ENCODE measurements around the gene FBXL7. TPM values are rescaled to one million over a fixed set of nuclear protein-coding genes. Genes with fewer than 3 reads are reported as not detected.

FBXL7 gene
- total and polyA plus RNA-seq, 9 of the 15 experiments (the other 6 are each of a cell fraction or from before 2014, with no cell fraction given), result 0.04 to 0.08 TPM; not detected in 7

DNA sequence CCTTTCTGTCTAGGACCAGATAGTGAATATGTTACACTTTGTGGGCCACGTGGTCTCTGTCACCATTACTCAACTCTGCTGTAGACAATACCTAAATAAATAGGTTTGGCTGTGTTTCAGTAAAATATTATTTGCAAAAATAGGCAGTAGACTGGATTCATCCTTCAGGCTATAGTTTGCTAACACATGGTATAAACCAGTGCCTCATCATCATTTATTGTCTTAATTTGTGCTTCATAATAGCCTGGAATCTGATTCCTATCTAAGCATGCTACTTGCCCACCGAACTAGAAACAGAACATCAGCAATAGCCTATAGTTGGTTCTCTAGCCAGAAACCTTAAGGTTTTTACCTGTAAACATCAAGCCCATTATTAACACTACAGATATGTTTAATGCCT lies 215.6 kb downstream of the FBXL7 start (continued):
- no peak for TF ChIP-seq NCOA6 (IDR thresholded peaks at IDR 0.05)
- no peak for TF ChIP-seq ARID3B (CRISPR knock-in tag; IDR thresholded peaks at IDR 0.05; ENCODE audit: borderline replicate concordance)
- TF ChIP-seq ZBTB17 (CRISPR knock-in tag; IDR thresholded peaks at IDR 0.05), result no peak
- no peak for TF ChIP-seq ZNF318 (IDR thresholded peaks at IDR 0.05; ENCODE audit: borderline replicate concordance in 1 of 2, low read depth in 1 of 2)
- TF ChIP-seq L3MBTL2 (IDR thresholded peaks at IDR 0.05), result no peak
- TF ChIP-seq JUN (IDR thresholded peaks at IDR 0.05; ENCODE audit: borderline replicate concordance, low read depth, low read length), result no peak
- no peak for TF ChIP-seq JUN (CRISPR knock-in tag; IDR thresholded peaks at IDR 0.05; ENCODE audit: borderline replicate concordance)
- no peak for TF ChIP-seq ZBTB11 (CRISPR knock-in tag; IDR thresholded peaks at IDR 0.05)
- no peak for TF ChIP-seq POLR2A (conservative IDR thresholded peaks at IDR 0.05)
- TF ChIP-seq GABPB2 (CRISPR knock-in tag; conservative IDR thresholded peaks at IDR 0.05), result no peak
- TF ChIP-seq TEAD1 (CRISPR knock-in tag; IDR thresholded peaks at IDR 0.05), result no peak

Measured in K562 (cell line).